PC-3 (cell line): ENCODE data around the gene CNTN4. TPM values are rescaled to one million over a fixed set of nuclear protein-coding genes. Genes with fewer than 3 reads are reported as not detected.

Experiments
- ATAC-seq: fragments of 200-7000 bp; cut with Tn5 transposase; 2 replicates; pipeline ENCODE4 v1.9.1; 2020; ENCODE audit warnings: mild to moderate bottlenecking, moderate library complexity
- BruUV-seq: library from RNA; stranded (reverse); fragments of 400-500 nt; replicated peaks from 2 replicates; lab custom pipeline; 2021; lab: Mats Ljungman, UMichigan
- CTCF ChIA-PET: fragments of 300-600 bp; sonication (Branson Sonifier 250); formaldehyde crosslinking; loops from one replicate; lab custom pipeline; 2022; ENCODE audit warnings: antibody characterized with exemption; lab: Charles Lee
- POLR2A ChIA-PET: fragments of 300-600 bp; sonication (Branson Sonifier 250); formaldehyde crosslinking; loops from one replicate; lab custom pipeline; 2022; ENCODE audit warnings: antibody characterized with exemption; ENCODE audit not compliant: unreplicated experiment; lab: Charles Lee
- DNase-seq: peaks from one replicate; pipeline ENCODE4 v3.0.0-alpha.2; 2015
- H2AFZ ChIP-seq: fragments of 300-600 bp; sonication (generic); 2 replicates; pipeline ENCODE4 v1.6.0; 2016; ENCODE audit warnings: antibody characterized with exemption, low read length
- H3F3A ChIP-seq: fragments of 300-600 bp; sonication (generic); one replicate; pipeline ENCODE4 v1.6.0; 2017; ENCODE audit warnings: antibody characterized with exemption, low read length, control low read depth, mild to moderate bottlenecking; ENCODE audit not compliant: unreplicated experiment
- H3K27ac ChIP-seq: fragments of 300-600 bp; sonication (generic); 2 replicates; pipeline ENCODE4 v1.5.1; 2016; ENCODE audit warnings: mild to moderate bottlenecking, low read length
- H3K27me3 ChIP-seq: fragments of 300-600 bp; sonication (generic); 2 replicates; pipeline ENCODE4 v1.6.1; 2016; ENCODE audit warnings: low read length, mixed read lengths
- H3K36me3 ChIP-seq: fragments of 300-600 bp; sonication (generic); 2 replicates; pipeline ENCODE4 v1.6.1; 2016; ENCODE audit warnings: low read depth, mixed run types, low read length, mixed read lengths
- H3K4me1 ChIP-seq: fragments of 300-600 bp; sonication (generic); 2 replicates; pipeline ENCODE4 v1.5.1; 2016; ENCODE audit warnings: low read length; ENCODE audit not compliant: insufficient read depth
- H3K4me2 ChIP-seq: fragments of 300-600 bp; sonication (generic); 2 replicates; pipeline ENCODE4 v1.6.0; 2016; ENCODE audit warnings: low read length
- H3K4me3 ChIP-seq: fragments of 300-600 bp; sonication (generic); 2 replicates; pipeline ENCODE4 v1.5.1; 2016; ENCODE audit warnings: mild to moderate bottlenecking, low read length, mixed read lengths
- H3K79me2 ChIP-seq: fragments of 300-600 bp; sonication (generic); 2 replicates; pipeline ENCODE4 v1.6.1; 2017; ENCODE audit warnings: low read length, mixed read lengths
- H3K9ac ChIP-seq: fragments of 300-600 bp; sonication (generic); 2 replicates; pipeline ENCODE4 v1.6.0; 2016; ENCODE audit warnings: mild to moderate bottlenecking, low read length
- H3K9me2 ChIP-seq: fragments of 300-600 bp; sonication (generic); replicated peaks from 2 replicates; pipeline ENCODE4 v1.6.1; 2016; ENCODE audit warnings: mixed run types, low read length, mixed read lengths
- H3K9me3 ChIP-seq: fragments of 300-600 bp; sonication (generic); 2 replicates; pipeline ENCODE4 v1.6.1; 2016; ENCODE audit warnings: low read length, mixed read lengths
- H4K20me1 ChIP-seq: fragments of 300-600 bp; sonication (generic); 2 replicates; pipeline ENCODE4 v1.6.1; 2016; ENCODE audit warnings: low read length, mixed read lengths
- EZH2 ChIP-seq: fragments of 300-600 bp; sonication (generic); IDR thresholded peaks from one replicate; pipeline ENCODE4 v1.6.1; 2017; ENCODE audit warnings: antibody characterized with exemption, mild to moderate bottlenecking, low read length; ENCODE audit not compliant: unreplicated experiment
- EZH2phosphoT487 ChIP-seq: fragments of 300-600 bp; sonication (generic); IDR thresholded peaks from 2 replicates; pipeline ENCODE4 v1.6.1; 2018; ENCODE audit warnings: mild to moderate bottlenecking, antibody characterized with exemption, low read length, borderline replicate concordance
- intact Hi-C: fragments of 100-400 bp; cut with micrococcal nuclease; formaldehyde crosslinking; loops from 2 replicates; pipeline ENCODE4 v1.9.0; 2023
- total RNA-seq: library from RNA; depleted of rRNA; stranded (reverse); fragments of >200 nt; gene quantifications from 2 replicates; pipeline ENCODE4 v1.2.3, GENCODE V29; 2014
- TF ChIP-seq, protein P1 (sequence below): fragments of 300-600 bp; sonication (generic); conservative IDR thresholded peaks from 2 replicates; pipeline ENCODE4 v1.5.1; 2017; ENCODE audit warnings: antibody characterized with exemption, low read depth, mild to moderate bottlenecking, low read length

The CNTN4 gene
- total RNA-seq, 1 experiment from 2014 or later: not detected

DNA sequence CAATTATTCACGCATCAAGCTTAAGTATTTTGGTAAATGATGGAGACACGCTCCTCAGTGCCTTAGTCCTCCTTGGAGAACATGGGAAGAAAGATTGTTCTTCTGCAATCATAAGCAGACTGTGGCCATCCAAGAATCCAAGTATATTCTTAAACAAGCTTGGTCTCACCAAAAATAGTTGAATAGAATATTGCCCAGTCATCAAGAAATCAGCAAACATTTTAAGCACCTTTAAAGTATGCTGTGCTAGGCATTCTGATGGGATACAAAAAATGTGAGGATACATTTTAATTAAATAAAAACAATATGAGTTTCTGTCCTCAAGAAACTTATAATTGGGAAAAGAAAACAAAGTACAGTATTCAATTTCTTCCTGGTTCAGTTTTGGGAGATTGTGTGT lies 445.5 kb downstream of the CNTN4 start:
- H3K9me3 ChIP-seq: peaks cover 46% of the 10 kb centered on the region
- BruUV-seq: no TSS peak
- no peak for TF ChIP-seq EZH2
- TF ChIP-seq, protein P1, sequence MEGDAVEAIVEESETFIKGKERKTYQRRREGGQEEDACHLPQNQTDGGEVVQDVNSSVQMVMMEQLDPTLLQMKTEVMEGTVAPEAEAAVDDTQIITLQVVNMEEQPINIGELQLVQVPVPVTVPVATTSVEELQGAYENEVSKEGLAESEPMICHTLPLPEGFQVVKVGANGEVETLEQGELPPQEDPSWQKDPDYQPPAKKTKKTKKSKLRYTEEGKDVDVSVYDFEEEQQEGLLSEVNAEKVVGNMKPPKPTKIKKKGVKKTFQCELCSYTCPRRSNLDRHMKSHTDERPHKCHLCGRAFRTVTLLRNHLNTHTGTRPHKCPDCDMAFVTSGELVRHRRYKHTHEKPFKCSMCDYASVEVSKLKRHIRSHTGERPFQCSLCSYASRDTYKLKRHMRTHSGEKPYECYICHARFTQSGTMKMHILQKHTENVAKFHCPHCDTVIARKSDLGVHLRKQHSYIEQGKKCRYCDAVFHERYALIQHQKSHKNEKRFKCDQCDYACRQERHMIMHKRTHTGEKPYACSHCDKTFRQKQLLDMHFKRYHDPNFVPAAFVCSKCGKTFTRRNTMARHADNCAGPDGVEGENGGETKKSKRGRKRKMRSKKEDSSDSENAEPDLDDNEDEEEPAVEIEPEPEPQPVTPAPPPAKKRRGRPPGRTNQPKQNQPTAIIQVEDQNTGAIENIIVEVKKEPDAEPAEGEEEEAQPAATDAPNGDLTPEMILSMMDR: no peak
- no peak for TF ChIP-seq EZH2phosphoT487
- ChIA-PET CTCF (no interaction called here), POLR2A (no interaction called here)
- no peak overlapping the region for H3K4me2 ChIP-seq
- no peak for ATAC-seq
- no peaks in the 10 kb centered on the region for H3K4me1 ChIP-seq
- intact Hi-C loops: no loop called here
- no peaks in the 10 kb centered on the region for H4K20me1 ChIP-seq
- H3K4me3 ChIP-seq: no peak overlapping the region
- no peak overlapping the region for H2AFZ ChIP-seq
- H3K9ac ChIP-seq: no peak overlapping the region
- H3F3A ChIP-seq: no peaks in the 10 kb centered on the region
- H3K9me2 ChIP-seq: no peaks in the 10 kb centered on the region
- DNase-seq: no peak
- H3K36me3 ChIP-seq: no peaks in the 10 kb centered on the region
- H3K79me2 ChIP-seq: no peaks in the 10 kb centered on the region
- no peaks in the 10 kb centered on the region for H3K27me3 ChIP-seq
- no peak overlapping the region for H3K27ac ChIP-seq

DNA sequence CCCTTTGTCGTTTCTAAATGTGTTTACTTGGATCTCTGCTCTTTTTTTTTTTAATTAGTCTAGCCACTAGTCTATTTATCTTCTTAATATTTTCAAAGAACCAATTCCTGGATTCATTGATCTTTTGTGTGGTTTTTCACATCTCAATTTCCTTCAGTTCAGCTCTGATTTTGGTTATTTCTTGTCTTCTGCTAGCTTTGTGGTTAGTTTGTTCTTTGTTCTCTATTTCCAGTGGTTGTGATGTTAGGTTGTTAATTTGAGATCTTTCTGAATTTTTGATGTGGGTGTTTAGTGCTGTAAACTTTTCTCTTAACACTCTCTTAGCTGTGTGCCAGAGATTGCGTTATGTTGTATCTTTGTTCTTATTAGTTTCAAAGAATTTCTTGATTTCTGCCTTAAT lies 446.1 kb downstream of the CNTN4 start:
- no peak for ATAC-seq
- Histone ChIP-seq H3K9me3 (peaks cover 41% of the 10 kb centered on the region; the same call in 1 of the 2 replicates), H3K27me3 (no peaks in the 10 kb centered on the region), H3K4me1 (no peaks in the 10 kb centered on the region), H3K4me2 (no peak overlapping the region), H3K36me3 (no peaks in the 10 kb centered on the region), H3K9me2 (no peaks in the 10 kb centered on the region), H3K27ac (no peak overlapping the region), H4K20me1 (no peaks in the 10 kb centered on the region), H3F3A (no peaks in the 10 kb centered on the region), H2AFZ (no peak overlapping the region), H3K9ac (no peak overlapping the region), H3K79me2 (no peaks in the 10 kb centered on the region), H3K4me3 (no peak overlapping the region)
- no peak for DNase-seq
- POLR2A ChIA-PET: no interaction called here
- BruUV-seq: no TSS peak
- TF ChIP-seq EZH2 (no peak), EZH2phosphoT487 (no peak)
- TF ChIP-seq, protein P1: no peak
- CTCF ChIA-PET: no interaction called here
- intact Hi-C loops: no loop called here

DNA sequence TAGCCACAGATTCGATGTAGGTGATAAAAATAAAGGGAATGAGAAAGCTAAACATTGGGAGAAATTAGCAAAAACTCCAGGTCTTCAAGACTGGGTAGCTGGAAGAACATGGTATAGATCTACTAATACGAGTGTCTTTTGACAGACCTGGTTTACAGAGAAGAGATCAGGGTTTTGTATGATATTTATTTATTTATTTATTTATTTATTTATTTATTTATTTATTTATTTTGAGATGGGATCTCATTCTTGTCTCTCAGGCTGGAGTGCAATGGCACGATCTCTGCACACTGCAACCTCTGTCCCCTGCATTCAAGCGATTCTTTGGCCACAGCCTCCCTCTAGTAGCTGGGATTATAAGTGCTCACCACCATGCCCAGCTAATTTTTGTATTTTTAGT lies 448.4 kb downstream of the CNTN4 start:
- Histone ChIP-seq H3K27ac (no peak overlapping the region), H3F3A (no peaks in the 10 kb centered on the region), H3K9me3 (peaks cover 37% of the 10 kb centered on the region; the same call in 1 of the 2 replicates), H2AFZ (no peak overlapping the region), H3K4me2 (no peak overlapping the region), H4K20me1 (no peaks in the 10 kb centered on the region), H3K9me2 (no peaks in the 10 kb centered on the region), H3K36me3 (no peaks in the 10 kb centered on the region), H3K79me2 (no peaks in the 10 kb centered on the region), H3K4me3 (no peak overlapping the region), H3K9ac (no peak overlapping the region), H3K27me3 (no peaks in the 10 kb centered on the region), H3K4me1 (no peaks in the 10 kb centered on the region)
- intact Hi-C loops: no loop called here
- ChIA-PET CTCF (no interaction called here), POLR2A (no interaction called here)
- TF ChIP-seq EZH2phosphoT487 (no peak), EZH2 (no peak)
- TF ChIP-seq, protein P1: no peak
- no peak for DNase-seq
- no TSS peak for BruUV-seq
- no peak for ATAC-seq
